HG03565 (cell line): Measurements from ENCODE around the gene RALA.
"Not testable (repeated sequence)": the region's sequence is repeated elsewhere in the genome, so short reads cannot be mapped to it uniquely, and the experiment has no call there.

ENCODE experiments used
- ATAC-seq: cut with Tn5 transposase; IDR thresholded peaks from one replicate; pipeline ENCODE4 v1.9.1; 2021; ENCODE audit warnings: mild to moderate bottlenecking, moderate library complexity; ENCODE audit not compliant: unreplicated experiment

Gene RALA

GRCh38 chr7:39644170-39644569 is 20.8 kb downstream of the RALA start:
- ATAC-seq: no peak

DNA sequence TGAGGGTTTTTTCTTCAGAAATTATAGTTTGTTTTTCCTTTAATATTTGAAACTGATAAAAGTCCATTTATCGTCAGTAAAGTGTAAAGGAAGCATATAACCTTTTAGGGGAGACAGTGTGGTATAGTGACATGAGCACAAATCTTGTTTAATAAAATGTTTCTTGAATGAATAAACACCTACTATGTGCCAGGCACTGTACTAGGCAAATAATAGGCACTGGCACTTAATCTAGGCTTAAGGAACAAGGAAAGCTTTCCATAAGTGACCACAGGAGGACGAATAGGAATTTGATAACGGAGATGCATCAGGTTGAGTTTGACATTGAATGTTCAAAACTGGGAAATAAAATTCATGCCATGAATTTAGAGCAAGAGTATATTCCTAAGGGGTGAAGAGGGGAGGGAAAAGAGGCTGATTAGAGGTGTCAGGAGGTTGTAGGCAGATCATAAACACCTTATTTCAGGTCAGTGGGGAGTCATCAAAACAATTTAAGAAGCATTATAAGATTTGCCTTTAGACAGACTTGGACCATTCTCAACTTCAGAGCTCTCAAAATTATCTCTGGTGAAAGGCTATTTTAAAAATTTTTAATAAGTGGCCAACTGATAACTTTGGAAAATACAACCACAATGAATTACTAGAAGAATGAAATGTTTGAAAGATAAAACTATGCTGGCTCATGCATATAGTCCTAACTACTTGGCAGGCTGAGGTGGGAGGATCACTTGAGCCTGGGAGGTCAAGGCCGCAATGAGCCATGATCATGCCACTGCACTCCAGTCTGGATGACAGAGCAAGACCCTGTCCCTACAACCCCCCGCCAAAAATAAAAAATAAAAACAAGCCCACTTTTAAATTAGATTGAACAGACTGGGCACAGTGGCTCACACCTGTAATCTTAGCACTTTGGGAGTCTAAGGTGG is 22.4 kb downstream of the RALA start:
- no peak for ATAC-seq

GRCh38 chr7:39647816-39648215 is 24.4 kb downstream of the RALA start:
- no peak for ATAC-seq

DNA sequence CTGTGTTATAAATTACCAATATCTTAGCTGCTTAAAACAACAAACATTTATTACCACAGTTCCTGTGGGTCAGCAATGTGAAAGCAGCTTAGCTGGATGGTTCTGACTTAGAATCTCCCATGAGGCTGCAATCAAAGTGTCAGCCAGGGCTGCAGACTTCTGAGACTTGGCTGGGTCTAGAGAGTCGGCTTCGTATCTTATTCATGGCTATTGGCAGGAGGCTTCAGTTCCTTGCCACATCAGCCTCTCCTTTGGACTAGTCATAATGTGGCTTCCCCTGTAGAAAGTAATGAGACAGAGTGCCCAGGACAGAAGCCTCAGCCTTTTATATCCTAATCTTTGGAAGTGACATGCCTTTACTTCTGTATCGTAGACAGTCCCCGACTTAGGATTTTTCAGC is 27.3 kb downstream of the RALA start:
- ATAC-seq: no peak

GRCh38 chr7:39651265-39651664 is 27.9 kb downstream of the RALA start:
- no peak for ATAC-seq

- ATAC-seq: no peak
Observed at GRCh38 chr7:39656415-39656814, 33.0 kb downstream of the RALA start.

- ATAC-seq: no peak
Observed at GRCh38 chr7:39659356-39660013, 36.1 kb downstream of the RALA start.

DNA sequence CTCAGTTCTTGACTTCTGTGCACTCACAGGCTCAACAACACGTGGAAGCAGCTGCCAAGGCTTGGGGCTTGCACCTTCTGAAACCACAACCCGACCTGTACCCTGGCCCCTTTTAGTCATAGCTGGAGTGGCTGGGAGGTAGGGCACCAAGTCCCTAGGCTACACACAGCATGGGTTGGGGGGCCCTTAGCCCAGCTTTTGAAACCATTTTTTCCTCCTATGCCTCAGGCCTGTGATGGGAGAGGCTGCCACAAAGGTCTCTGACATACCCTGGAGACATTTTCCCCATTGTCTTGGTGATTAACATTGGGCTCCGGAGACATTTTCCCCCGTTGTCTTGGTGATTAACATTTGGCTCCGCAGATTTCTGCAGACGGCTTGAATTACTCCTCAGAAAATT is 38.6 kb downstream of the RALA start:
- ATAC-seq: no peak

DNA sequence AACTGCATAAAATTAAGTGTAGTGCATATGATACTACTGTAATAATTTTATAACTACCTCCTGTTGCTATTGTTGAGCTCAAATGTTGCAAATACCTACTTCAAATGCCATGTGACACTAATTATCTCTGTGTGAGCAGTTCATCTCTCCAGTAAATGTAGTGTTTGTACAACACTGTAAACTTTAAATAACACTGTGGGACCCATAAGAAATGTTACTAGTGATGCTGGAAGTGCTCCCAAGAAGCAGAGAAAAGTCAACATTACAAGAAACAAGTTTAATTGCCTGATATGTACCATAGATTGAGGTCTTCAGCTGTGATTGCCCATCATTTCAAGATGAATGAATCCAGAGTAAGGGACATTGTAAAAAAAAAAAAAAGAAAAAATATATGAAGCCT is 39.9 kb downstream of the RALA start:
- no peak for ATAC-seq

DNA sequence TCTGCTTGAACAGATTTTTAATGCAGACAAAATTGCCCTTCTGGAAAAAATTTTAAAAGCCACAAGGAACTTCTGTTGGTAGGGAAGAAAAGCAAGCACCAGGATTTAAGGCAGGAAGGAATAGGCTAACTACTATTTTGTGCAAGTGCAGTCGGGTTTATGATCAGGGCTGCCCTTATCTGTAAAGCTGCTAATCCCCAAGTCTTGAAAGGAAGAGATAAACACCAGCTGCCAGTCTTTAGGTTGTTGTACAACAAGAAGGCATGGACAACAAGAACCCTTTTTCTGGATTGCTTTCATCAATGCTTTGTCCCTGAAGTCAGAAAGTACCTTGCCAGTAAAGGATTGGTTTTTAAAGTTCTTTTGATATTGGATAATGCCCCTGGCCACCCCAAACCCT is 40.7 kb downstream of the RALA start:
- no peak for ATAC-seq

GRCh38 chr7:39664585-39664984 is 41.2 kb downstream of the RALA start:
- no peak for ATAC-seq

- ATAC-seq: no peak
Observed at GRCh38 chr7:39666562-39666961, 43.2 kb downstream of the RALA start.

DNA sequence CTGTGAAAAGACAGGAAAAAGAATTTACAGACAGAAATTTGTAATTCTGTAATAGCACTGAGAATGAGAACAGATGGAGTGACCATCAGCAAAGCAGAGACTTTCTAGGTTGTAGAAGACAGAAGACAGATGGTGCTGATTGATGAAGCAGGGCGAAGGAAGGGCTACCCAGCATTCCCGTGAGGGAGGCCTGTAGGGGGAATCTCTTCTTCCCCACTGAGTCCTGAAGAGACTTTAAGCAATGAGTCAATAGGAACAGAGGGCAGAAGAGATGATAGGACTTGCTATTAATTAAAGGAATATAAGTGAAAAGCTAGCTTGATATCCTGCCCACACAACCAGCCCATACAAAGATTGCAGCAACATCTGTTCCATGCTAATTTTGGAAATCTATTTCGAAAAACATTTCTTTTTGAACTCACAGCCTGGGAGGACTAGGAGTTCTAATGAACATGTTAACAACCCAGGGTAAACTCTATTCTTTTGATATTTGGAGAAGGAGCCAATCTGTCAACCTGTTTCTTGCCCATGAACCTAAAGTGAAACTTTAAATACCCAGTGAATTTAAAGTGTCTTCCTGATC is 44.1 kb downstream of the RALA start:
- ATAC-seq: no peak

GRCh38 chr7:39668280-39668679 is 44.9 kb downstream of the RALA start:
- not testable (repeated sequence) for ATAC-seq

DNA sequence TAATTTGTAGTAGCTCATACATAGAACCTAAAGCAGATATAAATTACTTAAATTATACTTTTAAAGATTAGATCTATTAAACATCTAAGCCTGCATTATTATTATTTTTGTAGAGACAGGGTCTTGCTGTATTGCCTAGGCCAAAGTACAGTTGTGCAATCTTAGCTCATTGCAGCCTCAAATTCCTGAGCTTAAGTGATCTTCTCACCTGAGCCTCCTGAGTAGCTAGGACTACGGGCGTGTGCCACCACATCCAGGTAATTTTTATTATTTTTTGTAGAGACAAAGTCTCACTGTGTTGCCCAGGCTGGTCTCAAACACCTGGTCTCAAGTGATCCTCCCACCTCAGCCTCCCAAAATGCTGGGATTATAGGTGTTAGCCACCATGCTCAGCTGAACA is 46.7 kb downstream of the RALA start:
- ATAC-seq: no peak

GRCh38 chr7:39670934-39671333 is 47.6 kb downstream of the RALA start:
- no peak for ATAC-seq

- ATAC-seq: no peak
Observed at GRCh38 chr7:39672176-39672575, 48.8 kb downstream of the RALA start.

- ATAC-seq: no peak
Observed at GRCh38 chr7:39673868-39674267, 50.5 kb downstream of the RALA start.

DNA sequence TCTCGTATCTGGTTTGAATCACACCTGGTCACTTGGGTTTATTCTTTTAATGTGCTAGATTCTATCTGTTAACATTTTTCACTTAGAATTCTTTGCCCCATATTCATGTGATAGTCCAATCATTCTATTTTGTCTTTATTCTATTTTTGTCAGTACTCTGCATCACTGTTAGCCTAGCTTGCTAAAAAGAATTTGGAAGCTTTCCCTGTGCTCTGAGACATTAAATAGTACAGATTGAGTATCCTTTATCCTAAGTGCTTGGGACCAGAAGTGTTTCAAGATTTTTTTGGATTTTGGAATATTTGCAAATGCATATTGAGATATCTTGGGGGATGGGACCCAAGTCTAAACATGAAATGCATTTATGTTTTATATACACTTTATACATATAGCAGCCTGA is 51.0 kb downstream of the RALA start:
- no peak for ATAC-seq

- ATAC-seq: no peak
Observed at GRCh38 chr7:39676346-39676745, 53.0 kb downstream of the RALA start.

- no peak for ATAC-seq
Observed at GRCh38 chr7:39678930-39679709, 55.7 kb downstream of the RALA start.
